CD4-positive, CD25-positive, alpha-beta regulatory T cell (primary cell): Measurements from ENCODE around the gene HS1BP3. TPM values are rescaled to one million over a fixed set of nuclear protein-coding genes. Genes with fewer than 3 reads are reported as not detected.

Experiments used
- ATAC-seq, 2 donors: fragments of 150-1000 bp; cut with Tn5 transposase; one replicate each; pipeline ENCODE4 v1.10.0; 2021; ENCODE audit warnings: low read depth in 2 of 2, moderate number of reproducible peaks in 2 of 2, moderate library complexity in 1 of 2
- DNase-seq, 3 donors: peaks; one replicate each; pipeline versions ENCODE4 v3.0.0 to v3.0.0-alpha.2; 2012 to 2022; ENCODE audit warnings: mixed read lengths in 1 of 3
- H3K27ac ChIP-seq: one replicate; pipeline ENCODE4 v1.7.0; 2013; ENCODE audit warnings: mild to moderate bottlenecking, low read length; ENCODE audit not compliant: insufficient read depth, poor library complexity, severe bottlenecking
- H3K27me3 ChIP-seq: one replicate; pipeline ENCODE4 v1.7.0; 2013; ENCODE audit warnings: low read length; ENCODE audit not compliant: control insufficient read depth, insufficient read depth
- H3K36me3 ChIP-seq: one replicate; pipeline ENCODE4 v1.7.0; 2013; ENCODE audit warnings: mild to moderate bottlenecking, low read length, moderate library complexity; ENCODE audit not compliant: control insufficient read depth, insufficient read depth
- H3K4me1 ChIP-seq: 2 replicates; pipeline ENCODE4 v1.7.0; 2013; ENCODE audit warnings: mild to moderate bottlenecking, low read length; ENCODE audit not compliant: insufficient read depth, control insufficient read depth, poor library complexity, severe bottlenecking
- H3K4me3 ChIP-seq: one replicate; pipeline ENCODE4 v1.7.0; 2013; ENCODE audit warnings: low read depth, mild to moderate bottlenecking, low read length, moderate library complexity
- H3K9me3 ChIP-seq, 2 experiments: 1 replicate in 1 of 2; 2 replicates in 1 of 2; pipeline ENCODE4 v1.7.0; 2013; ENCODE audit warnings: low read length in 2 of 2, mild to moderate bottlenecking in 1 of 2, moderate library complexity in 1 of 2; ENCODE audit not compliant: control insufficient read depth in 2 of 2
- H3K27ac Mint-ChIP-seq, 3 donors: one replicate each; pipeline ENCODE4 v1.8.0; 2020 to 2022; ENCODE audit warnings: mild to moderate bottlenecking in 3 of 3, mixed read lengths in 3 of 3, moderate library complexity in 2 of 3
- H3K27me3 Mint-ChIP-seq: one replicate; pipeline ENCODE4 v1.8.0; 2022; ENCODE audit warnings: mild to moderate bottlenecking, mixed read lengths
- H3K36me3 Mint-ChIP-seq: one replicate; pipeline ENCODE4 v1.8.0; 2020; ENCODE audit warnings: mixed read lengths
- H3K4me1 Mint-ChIP-seq, 4 donors: one replicate each; pipeline ENCODE4 v1.8.0; 2020 to 2022; ENCODE audit warnings: mixed read lengths in 4 of 4, mild to moderate bottlenecking in 1 of 4
- H3K4me3 Mint-ChIP-seq, 4 donors: one replicate each; pipeline ENCODE4 v1.8.0; 2020 to 2022; ENCODE audit warnings: mild to moderate bottlenecking in 4 of 4, mixed read lengths in 4 of 4, moderate library complexity in 3 of 4
- H3K9me3 Mint-ChIP-seq, 7 donors: one replicate each; pipeline ENCODE4 v1.8.0; 2020 to 2022; ENCODE audit warnings: mixed read lengths in 7 of 7, mild to moderate bottlenecking in 3 of 7, moderate library complexity in 2 of 7
- polyA plus RNA-seq, 4 donors: library from polyadenylated mRNA; unstranded; fragments of 300-500 nt; fragmentation: Illumina TruSeq; gene quantifications; one replicate each; pipeline ENCODE4 v1.2.3, GENCODE V29; 2021
- total RNA-seq: library from RNA; stranded (reverse); gene quantifications from one replicate; pipeline ENCODE4 v1.2.3, GENCODE V29; 2022

The HS1BP3 gene
- total and polyA plus RNA-seq, 5 donors from 2014 or later = 13.6 to 22.5 (median 20.5) TPM

DNA sequence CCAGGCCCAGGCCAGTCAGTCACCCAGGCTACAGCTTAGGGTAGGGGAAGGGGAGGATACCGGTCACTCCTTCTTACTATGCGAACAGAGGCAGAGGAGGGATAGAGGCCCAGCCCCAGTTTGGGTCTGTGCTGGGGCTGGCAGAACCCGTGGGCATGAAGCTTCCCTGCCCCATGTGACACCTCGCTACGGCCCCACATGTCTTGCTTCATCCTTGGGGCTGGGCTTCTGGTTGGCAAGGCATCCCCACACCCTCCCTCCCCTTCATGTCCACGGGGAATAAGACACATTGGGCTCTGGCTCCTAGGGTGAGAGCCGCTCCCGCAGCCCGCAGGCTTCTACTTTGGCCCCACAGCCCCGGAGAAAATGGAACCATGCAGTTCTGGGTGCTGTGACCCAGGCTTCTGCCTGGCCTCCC lies 32.4 kb downstream of the HS1BP3 start:
- ATAC-seq = no peak
- Histone ChIP-seq H3K4me1 (no peaks in the 10 kb centered on the region), H3K4me3 (no peak overlapping the region), H3K27ac (no peak overlapping the region), H3K36me3 (peaks cover 34% of the 10 kb centered on the region), H3K27me3 (no peaks in the 10 kb centered on the region), H3K9me3 (no peaks in the 10 kb centered on the region)
- Mint-ChIP-seq H3K4me1 (no peaks in the 10 kb centered on the region), H3K27me3 (no peaks in the 10 kb centered on the region), H3K9me3 (no peaks in the 10 kb centered on the region), H3K36me3 (peaks cover 38% of the 10 kb centered on the region), H3K27ac (no peak overlapping the region), H3K4me3 (no peak overlapping the region)
- DNase-seq = no peak

DNA sequence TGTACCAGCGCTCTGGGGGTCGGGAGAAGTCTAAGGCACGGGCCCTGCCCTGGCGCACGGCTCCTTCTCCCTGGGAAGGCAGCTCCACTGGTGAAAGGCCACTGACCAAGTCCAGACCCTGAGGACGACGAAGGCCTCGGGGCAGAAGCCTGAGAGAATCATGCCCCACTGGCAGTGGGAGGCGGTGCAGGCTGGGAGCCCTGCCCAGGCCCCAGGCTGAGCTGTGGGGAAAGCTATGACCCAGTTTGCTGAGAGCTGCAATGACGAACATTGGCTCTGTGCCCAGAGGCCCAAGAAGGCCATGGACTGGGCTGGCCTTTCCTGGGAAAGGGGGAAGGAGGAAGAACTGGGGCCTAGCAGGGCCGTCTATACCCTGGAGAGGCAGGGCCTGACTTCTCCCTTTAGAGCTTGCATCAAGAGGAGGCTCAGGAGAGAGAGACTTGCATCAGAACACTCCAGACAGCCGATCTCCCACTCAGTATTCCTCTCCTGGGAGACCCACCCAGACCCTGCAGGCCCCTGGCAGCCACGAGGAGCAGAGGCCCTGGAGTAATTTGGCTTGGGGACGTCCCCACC lies 32.9 kb downstream of the HS1BP3 start:
- Histone ChIP-seq H3K4me3 (no peak overlapping the region), H3K36me3 (peaks cover 29% of the 10 kb centered on the region), H3K27me3 (no peaks in the 10 kb centered on the region), H3K9me3 (no peaks in the 10 kb centered on the region), H3K4me1 (no peaks in the 10 kb centered on the region), H3K27ac (no peak overlapping the region)
- no peak for ATAC-seq
- DNase-seq = no peak
- no peaks in the 10 kb centered on the region for H3K4me1 Mint-ChIP-seq
- no peak overlapping the region for H3K27ac Mint-ChIP-seq
- H3K9me3 Mint-ChIP-seq = no peaks in the 10 kb centered on the region
- H3K27me3 Mint-ChIP-seq = no peaks in the 10 kb centered on the region
- H3K36me3 Mint-ChIP-seq = peaks cover 35% of the 10 kb centered on the region
- H3K4me3 Mint-ChIP-seq = no peak overlapping the region

DNA sequence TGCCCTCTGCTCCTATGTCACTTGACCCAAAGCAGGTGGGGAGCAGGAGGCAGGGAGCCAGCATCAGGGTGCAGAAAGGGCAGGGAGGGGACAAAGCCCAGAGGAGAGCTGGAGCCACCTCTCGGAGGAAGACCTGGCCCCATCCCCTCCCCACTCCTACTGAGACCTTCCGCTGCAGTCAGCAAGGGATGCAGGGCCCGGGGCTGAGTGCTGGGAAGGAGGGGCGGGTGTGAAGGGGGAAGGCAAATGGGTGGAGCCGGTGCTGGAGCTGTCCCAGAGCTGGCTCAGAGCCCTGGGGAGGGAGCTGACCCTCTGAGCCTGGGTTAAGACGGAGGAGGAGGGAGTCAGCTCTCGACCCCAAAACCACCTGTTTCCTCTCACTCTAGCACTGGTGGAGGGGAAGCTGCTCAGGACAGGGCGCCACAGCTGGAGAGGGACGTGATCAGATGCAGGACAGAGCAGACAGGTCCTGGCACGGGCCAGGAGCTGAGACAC lies 33.8 kb downstream of the HS1BP3 start:
- DNase-seq (no peak), ATAC-seq (no peak)
- H3K27ac Mint-ChIP-seq = no peak overlapping the region
- Histone ChIP-seq H3K27me3 (no peaks in the 10 kb centered on the region), H3K4me3 (no peak overlapping the region), H3K36me3 (peaks cover 21% of the 10 kb centered on the region), H3K4me1 (no peaks in the 10 kb centered on the region), H3K9me3 (no peaks in the 10 kb centered on the region), H3K27ac (no peak overlapping the region)
- peaks cover 34% of the 10 kb centered on the region for H3K36me3 Mint-ChIP-seq
- H3K9me3 Mint-ChIP-seq = no peaks in the 10 kb centered on the region
- no peak overlapping the region for H3K4me3 Mint-ChIP-seq
- no peaks in the 10 kb centered on the region for H3K27me3 Mint-ChIP-seq
- H3K4me1 Mint-ChIP-seq = no peaks in the 10 kb centered on the region

GRCh38 chr2:20616341-20616871 lies 34.5 kb downstream of the HS1BP3 start:
- Histone ChIP-seq H3K36me3 (peaks cover 14% of the 10 kb centered on the region), H3K27me3 (no peaks in the 10 kb centered on the region), H3K9me3 (no peaks in the 10 kb centered on the region), H3K4me1 (no peaks in the 10 kb centered on the region), H3K27ac (no peak overlapping the region), H3K4me3 (no peak overlapping the region)
- ATAC-seq (no peak), DNase-seq (no peak)
- H3K9me3 Mint-ChIP-seq = no peaks in the 10 kb centered on the region
- no peak overlapping the region for H3K4me3 Mint-ChIP-seq
- H3K4me1 Mint-ChIP-seq = no peaks in the 10 kb centered on the region
- H3K36me3 Mint-ChIP-seq = peaks cover 34% of the 10 kb centered on the region
- no peak overlapping the region for H3K27ac Mint-ChIP-seq
- H3K27me3 Mint-ChIP-seq = no peaks in the 10 kb centered on the region

- no peaks in the 10 kb centered on the region for H3K9me3 ChIP-seq
- H3K27me3 ChIP-seq = no peaks in the 10 kb centered on the region
- Mint-ChIP-seq H3K27ac (no peak overlapping the region), H3K36me3 (peaks cover 31% of the 10 kb centered on the region), H3K4me3 (no peak overlapping the region), H3K9me3 (no peaks in the 10 kb centered on the region), H3K27me3 (no peaks in the 10 kb centered on the region), H3K4me1 (no peaks in the 10 kb centered on the region)
- H3K27ac ChIP-seq = no peak overlapping the region
- no peak overlapping the region for H3K4me3 ChIP-seq
- ATAC-seq (no peak), DNase-seq (no peak)
- H3K4me1 ChIP-seq = no peaks in the 10 kb centered on the region
- peaks cover 8% of the 10 kb centered on the region for H3K36me3 ChIP-seq
Observed at GRCh38 chr2:20615466-20616241, 35.2 kb downstream of the HS1BP3 start.

DNA sequence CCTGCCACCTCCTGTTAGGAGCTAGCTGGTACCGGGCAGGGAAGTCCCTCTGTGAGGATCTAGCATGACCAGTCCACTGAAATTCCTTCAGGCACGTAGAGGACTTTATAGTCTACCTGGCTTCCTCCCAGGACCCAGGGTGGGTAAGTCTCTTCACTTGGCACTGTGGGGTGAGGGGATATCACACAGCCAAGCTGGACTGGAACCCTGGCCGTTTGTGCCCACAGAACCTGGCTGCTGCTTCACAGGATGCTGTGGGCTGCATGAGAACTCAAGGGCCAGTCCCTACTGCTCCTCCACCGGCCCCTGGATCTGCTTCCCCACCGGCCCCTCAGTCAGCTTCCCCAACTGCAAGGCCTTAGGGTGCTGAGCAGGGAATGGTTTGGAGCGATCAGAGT lies 35.8 kb downstream of the HS1BP3 start:
- no peak for DNase-seq
- Histone ChIP-seq H3K9me3 (no peaks in the 10 kb centered on the region), H3K4me1 (no peaks in the 10 kb centered on the region), H3K27ac (no peak overlapping the region), H3K36me3 (peaks cover 4% of the 10 kb centered on the region), H3K27me3 (no peaks in the 10 kb centered on the region), H3K4me3 (no peak overlapping the region)
- Mint-ChIP-seq H3K9me3 (no peaks in the 10 kb centered on the region), H3K27me3 (no peaks in the 10 kb centered on the region), H3K4me3 (no peak overlapping the region), H3K27ac (no peak overlapping the region), H3K4me1 (no peaks in the 10 kb centered on the region), H3K36me3 (peaks cover 29% of the 10 kb centered on the region)
- no peak for ATAC-seq

- no peaks in the 10 kb centered on the region for H3K4me1 Mint-ChIP-seq
- H3K36me3 Mint-ChIP-seq = peaks cover 24% of the 10 kb centered on the region
Observed at GRCh38 chr2:20614201-20615067, 36.5 kb downstream of the HS1BP3 start.

More at GRCh38 chr2:20614201-20615067, 36.5 kb downstream of the HS1BP3 start:
- Histone ChIP-seq H3K4me1 (no peaks in the 10 kb centered on the region), H3K9me3 (no peaks in the 10 kb centered on the region), H3K27ac (no peak overlapping the region), H3K27me3 (no peaks in the 10 kb centered on the region), H3K36me3 (no peaks in the 10 kb centered on the region), H3K4me3 (no peak overlapping the region)
- ATAC-seq (no peak), DNase-seq (no peak)
- H3K27ac Mint-ChIP-seq = peak overlapping the region in 1 of 3 donors; percentile 46
- H3K9me3 Mint-ChIP-seq = no peaks in the 10 kb centered on the region
- no peak overlapping the region for H3K4me3 Mint-ChIP-seq
- no peaks in the 10 kb centered on the region for H3K27me3 Mint-ChIP-seq
